GM12878 (cell line): ENCODE results near the gene NTMT2.

ENCODE experiments used
- CEBPB ChIP-seq, 2 experiments: fragments of 150-350 bp in 1 of 2; IDR thresholded peaks; 2 replicates each; pipeline ENCODE4 v1.6.1; 2012 to 2014; ENCODE audit warnings: low read depth in 2 of 2, low read length in 2 of 2, borderline replicate concordance in 1 of 2, inconsistent platforms in 1 of 2
- KAT2A ChIP-seq: conservative IDR thresholded peaks from 2 replicates; pipeline ENCODE4 v1.6.1; 2011; ENCODE audit warnings: low read depth, low read length; ENCODE audit not compliant: control insufficient read depth
- NFYB ChIP-seq: IDR thresholded peaks from 2 replicates; pipeline ENCODE4 v1.6.1; 2011; ENCODE audit warnings: low read depth, mild to moderate bottlenecking, low read length, improper control_type of control experiment, moderate library complexity; ENCODE audit not compliant: insufficient read depth
- POLR2A ChIP-seq: IDR thresholded peaks from 2 replicates; pipeline ENCODE4 v1.6.1; 2011; ENCODE audit warnings: low read depth, mild to moderate bottlenecking, low read length
- RFX5 ChIP-seq: IDR thresholded peaks from 2 replicates; pipeline ENCODE4 v1.6.1; 2011; ENCODE audit warnings: low read depth, low read length, improper control_type of control experiment
- TF ChIP-seq, protein P1 (sequence below): IDR thresholded peaks from 2 replicates; pipeline ENCODE4 v1.6.1; 2011; ENCODE audit warnings: borderline replicate concordance, low read depth, mild to moderate bottlenecking, moderate library complexity, mixed read lengths, low read length; ENCODE audit not compliant: insufficient read depth; ENCODE audit errors: extremely low read length
- TF ChIP-seq, protein P2 (sequence below): IDR thresholded peaks from 2 replicates; pipeline ENCODE4 v1.6.1; 2011; ENCODE audit warnings: borderline replicate concordance, low read depth, mild to moderate bottlenecking, moderate library complexity, low read length; ENCODE audit not compliant: insufficient read depth, poor library complexity, severe bottlenecking

DNA sequence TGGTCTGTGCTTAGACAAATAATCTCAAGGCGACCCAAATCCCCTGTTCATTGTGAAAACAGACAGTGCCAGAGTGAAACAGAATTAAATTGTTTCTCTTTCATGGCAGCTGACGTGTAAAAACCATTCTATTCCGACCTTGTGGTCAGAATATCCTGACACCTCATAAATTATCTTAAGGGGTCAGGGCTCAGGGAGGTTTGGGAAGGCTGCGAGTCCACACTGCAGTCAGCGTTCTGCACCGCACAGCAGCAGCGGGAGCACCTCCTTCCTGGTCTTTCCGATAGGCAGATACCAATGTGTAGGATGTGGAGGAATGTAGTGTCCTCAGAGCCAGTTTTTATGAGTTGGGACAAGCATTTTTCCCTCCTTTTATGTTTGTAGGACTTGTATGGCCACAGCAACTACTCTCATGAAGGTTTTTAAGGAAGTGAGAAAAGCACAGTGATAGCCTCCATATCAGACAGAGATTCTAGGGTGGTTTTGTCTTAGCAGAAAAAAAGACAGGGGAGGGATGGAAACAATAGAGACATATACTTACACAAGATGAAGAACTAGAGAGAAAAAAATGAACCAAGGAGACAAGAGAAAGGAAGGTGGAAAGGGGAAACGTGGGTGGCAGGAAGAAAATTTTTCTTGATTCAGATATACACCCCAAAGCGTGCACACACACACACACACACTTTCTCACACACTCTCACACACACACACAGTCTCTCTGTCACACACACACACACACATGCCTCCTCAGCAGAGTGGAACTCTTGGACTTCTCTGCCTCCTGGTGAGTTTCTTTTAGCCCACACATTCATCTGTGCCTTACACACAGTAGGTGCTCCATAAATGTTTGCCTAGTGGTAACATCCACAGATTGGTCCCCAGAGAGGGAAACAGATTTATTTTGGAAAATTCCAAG is 68.6 kb downstream of the NTMT2 start:
- TF ChIP-seq POLR2A (no peak), RFX5 (no peak), NFYB (no peak), CEBPB (IDR thresholded peaks at IDR 0.05; ENCODE audit: borderline replicate concordance in 1 of 2, low read depth in 2 of 2, low read length in 2 of 2) (no peak), KAT2A (no peak)
- TF ChIP-seq, protein P1, sequence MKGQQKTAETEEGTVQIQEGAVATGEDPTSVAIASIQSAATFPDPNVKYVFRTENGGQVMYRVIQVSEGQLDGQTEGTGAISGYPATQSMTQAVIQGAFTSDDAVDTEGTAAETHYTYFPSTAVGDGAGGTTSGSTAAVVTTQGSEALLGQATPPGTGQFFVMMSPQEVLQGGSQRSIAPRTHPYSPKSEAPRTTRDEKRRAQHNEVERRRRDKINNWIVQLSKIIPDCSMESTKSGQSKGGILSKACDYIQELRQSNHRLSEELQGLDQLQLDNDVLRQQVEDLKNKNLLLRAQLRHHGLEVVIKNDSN, result no peak
- TF ChIP-seq, protein P2, sequence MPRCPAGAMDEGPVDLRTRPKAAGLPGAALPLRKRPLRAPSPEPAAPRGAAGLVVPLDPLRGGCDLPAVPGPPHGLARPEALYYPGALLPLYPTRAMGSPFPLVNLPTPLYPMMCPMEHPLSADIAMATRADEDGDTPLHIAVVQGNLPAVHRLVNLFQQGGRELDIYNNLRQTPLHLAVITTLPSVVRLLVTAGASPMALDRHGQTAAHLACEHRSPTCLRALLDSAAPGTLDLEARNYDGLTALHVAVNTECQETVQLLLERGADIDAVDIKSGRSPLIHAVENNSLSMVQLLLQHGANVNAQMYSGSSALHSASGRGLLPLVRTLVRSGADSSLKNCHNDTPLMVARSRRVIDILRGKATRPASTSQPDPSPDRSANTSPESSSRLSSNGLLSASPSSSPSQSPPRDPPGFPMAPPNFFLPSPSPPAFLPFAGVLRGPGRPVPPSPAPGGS, result no peak
